K562 (cell line): ENCODE data around the gene USP12. TPM values are rescaled to one million over a fixed set of nuclear protein-coding genes. Genes with fewer than 3 reads are reported as not detected.

Experiments used
- ATAC-seq: fragments of 200-7000 bp; cut with Tn5 transposase; 3 replicates; pipeline ENCODE4 v1.9.1; 2020; ENCODE audit warnings: moderate library complexity
- BruUV-seq: library from RNA; stranded (reverse); fragments of 400-500 nt; replicated peaks from 2 replicates; lab custom pipeline; 2021; lab: Mats Ljungman, UMichigan
- CTCF ChIA-PET: fragments of 300-600 bp; formaldehyde crosslinking; extraction: SDS; loops from one replicate; lab custom pipeline; 2021; ENCODE audit warnings: low intra/inter-chr PET ratio; lab: Yijun Ruan, JAX
- POLR2A ChIA-PET: fragments of 300-600, 350-650 bp; sonication (Branson Sonifier 250); formaldehyde crosslinking; extraction: SDS; loops from one replicate; lab custom pipeline; 2021; ENCODE audit warnings: antibody characterized with exemption, inconsistent platforms; lab: Yijun Ruan, JAX
- DNase-seq, 4 experiments: peaks; one replicate each; pipeline versions ENCODE4 v3.0.0 to v3.0.0-alpha.2; 2011 to 2018; ENCODE audit warnings: low spot score in 3 of 4, mixed read lengths in 3 of 4; ENCODE audit errors: extremely low read depth in 1 of 4
- FAIRE-seq: peaks from 2 replicates; lab custom pipeline; 2011; peaks lifted over from hg19 to GRCh38; lab: Jason Lieb, UNC
- H2AFZ ChIP-seq: 2 replicates; pipeline ENCODE4 v1.6.0; 2011; ENCODE audit warnings: low read depth, low read length, control low read depth, inconsistent platforms
- H3K27ac ChIP-seq: fragments of 200-600 bp; 3 replicates; pipeline ENCODE4 v1.8.0; 2011; ENCODE audit warnings: low read depth, mild to moderate bottlenecking, control low read depth, inconsistent platforms, low read length, moderate library complexity, mixed read lengths; ENCODE audit errors: extremely low read depth
- H3K27me3 ChIP-seq, 2 experiments: fragments of 300-600 bp in 1 of 2; 2 replicates in 1 of 2; 3 replicates in 1 of 2; pipeline versions ENCODE4 v1.6.0 to v1.8.0; 2011; ENCODE audit warnings: inconsistent platforms in 2 of 2, low read length in 2 of 2, mild to moderate bottlenecking in 1 of 2, mixed read lengths in 1 of 2, moderate library complexity in 1 of 2; ENCODE audit not compliant: control insufficient read depth in 2 of 2, insufficient read depth in 2 of 2
- H3K36me3 ChIP-seq: fragments of 300-600 bp; 3 replicates; pipeline ENCODE4 v1.8.0; 2011; ENCODE audit warnings: mild to moderate bottlenecking, low read length, inconsistent platforms; ENCODE audit not compliant: control insufficient read depth, insufficient read depth
- H3K4me1 ChIP-seq, 2 experiments: fragments of 200-600 bp in 1 of 2; replicated peaks in 1 of 2; 2 replicates in 1 of 2; 3 replicates in 1 of 2; pipeline versions ENCODE4 v1.5.1 to v1.8.0; 2011; ENCODE audit warnings: inconsistent platforms in 2 of 2, low read length in 2 of 2, mild to moderate bottlenecking in 1 of 2, mixed read lengths in 1 of 2, moderate library complexity in 1 of 2; ENCODE audit not compliant: control insufficient read depth in 2 of 2, insufficient read depth in 2 of 2
- H3K4me2 ChIP-seq: 2 replicates; pipeline ENCODE4 v1.6.1; 2011; ENCODE audit warnings: low read length, control low read depth, inconsistent platforms, mixed read lengths; ENCODE audit not compliant: insufficient read depth
- H3K4me3 ChIP-seq: fragments of 200-600 bp; sonication (generic), shearing (Covaris generic); 2 replicates; pipeline ENCODE4 v1.5.1; 2016; ENCODE audit warnings: control low read depth, inconsistent platforms
- H3K79me2 ChIP-seq: fragments of 200-600 bp; 3 replicates; pipeline ENCODE4 v1.8.0; 2011; ENCODE audit warnings: low read length, inconsistent platforms; ENCODE audit not compliant: control insufficient read depth, insufficient read depth
- H3K9ac ChIP-seq, 2 experiments: 2 replicates each; pipeline versions ENCODE4 v1.6.0 to v1.6.1; 2011; ENCODE audit warnings: low read depth in 2 of 2, low read length in 2 of 2, control low read depth in 1 of 2, inconsistent platforms in 1 of 2, mild to moderate bottlenecking in 1 of 2, mixed read lengths in 1 of 2; ENCODE audit not compliant: insufficient read depth in 1 of 2
- H3K9me1 ChIP-seq: one replicate; pipeline ENCODE4 v1.6.0; 2011; ENCODE audit warnings: inconsistent platforms, mild to moderate bottlenecking, low read length, moderate library complexity; ENCODE audit not compliant: control insufficient read depth, insufficient read depth
- H3K9me3 ChIP-seq: replicated peaks from 2 replicates; pipeline ENCODE4 v1.5.1; 2011; ENCODE audit warnings: low read depth, low read length, inconsistent platforms; ENCODE audit not compliant: control insufficient read depth, insufficient read depth
- H4K20me1 ChIP-seq: replicated peaks from 2 replicates; pipeline ENCODE4 v1.6.1; 2011; ENCODE audit warnings: low read length, inconsistent platforms, mixed read lengths; ENCODE audit not compliant: control insufficient read depth, insufficient read depth
- EWSR1 ChIP-seq: fragments of 450-650 bp; IDR thresholded peaks from 2 replicates; pipeline ENCODE4 v1.6.1; 2018; ENCODE audit warnings: borderline replicate concordance, mild to moderate bottlenecking, low read depth, moderate library complexity; ENCODE audit not compliant: partially characterized antibody
- GABPB1 ChIP-seq: sonication (generic); formaldehyde crosslinking; IDR thresholded peaks from 2 replicates; pipeline ENCODE4 v1.8.0; 2022; ENCODE audit warnings: mild to moderate bottlenecking, missing genetic modification reagents
- MCM3 ChIP-seq: fragments of 450-650 bp; IDR thresholded peaks from 2 replicates; pipeline ENCODE4 v1.6.1; 2016
- RHOXF2B ChIP-seq: fragments of 250-450 bp; sonication (Bioruptor Pico); conservative IDR thresholded peaks from 2 replicates; pipeline ENCODE4 v1.5.1; 2021
- SIN3A ChIP-seq, 2 experiments: fragments of 150-350 bp in 1 of 2; IDR thresholded peaks; 2 replicates each; pipeline ENCODE4 v1.6.1; 2011 to 2016; ENCODE audit warnings: borderline replicate concordance in 2 of 2, low read depth in 2 of 2, low read length in 2 of 2, mild to moderate bottlenecking in 2 of 2, moderate library complexity in 2 of 2; ENCODE audit not compliant: control insufficient read depth in 1 of 2
- ZBTB43 ChIP-seq: sonication (generic); formaldehyde crosslinking; IDR thresholded peaks from 2 replicates; pipeline ENCODE4 v1.8.0; 2023; ENCODE audit warnings: mild to moderate bottlenecking, missing genetic modification reagents
- ZNF174 ChIP-seq: fragments of 250-450 bp; sonication (Bioruptor Pico); IDR thresholded peaks from 2 replicates; pipeline ENCODE4 v1.4.0; 2020; ENCODE audit warnings: mild to moderate bottlenecking
- WGBS: fragments of 100-300 bp; shearing (Covaris generic); methylation state at CpG from one replicate; pipeline ENCODE4 v1.1.6; 2016; ENCODE audit warnings: low coverage, mixed read lengths; ENCODE audit not compliant: insufficient coverage; ENCODE audit errors: missing lambda C conversion rate; 5-methylcytosine and 5-hydroxymethylcytosine counted together
- in situ Hi-C: fragments of 300-500 bp; cut with MboI; formaldehyde crosslinking; loops from 4 replicates; pipeline ENCODE4 v1.15.0; 2018; ENCODE audit warnings: inconsistent platforms, mixed read lengths
- intact Hi-C: fragments of 100-400 bp; cut with micrococcal nuclease; formaldehyde crosslinking; loops from 2 replicates; pipeline ENCODE4 v1.14.2; 2022
- polyA plus RNA-seq, 8 experiments: library from polyadenylated mRNA; depleted of rRNA in 4 of 8; stranded (reverse) in 5 of 8; unstranded in 3 of 8; fragments of >200 nt; fragmentation: Nextera tagmentation in 2 of 8; fragmentation: Illumina TruSeq in 1 of 8; extraction: Ambion mirVana in 2 of 8; extraction: Trizol in 1 of 8; gene quantifications; 2 replicates each; pipeline versions ENCODE4 v1.2.1 to v1.2.3, GENCODE V29; 2011 to 2014; ENCODE audit warnings: inconsistent platforms in 1 of 8, missing spikeins in 1 of 8
- total RNA-seq, 7 experiments: library from RNA; depleted of rRNA in 6 of 7; stranded (reverse); fragments of >200 nt in 6 of 7; fragmentation: Illumina TruSeq in 2 of 7; extraction: Trizol in 2 of 7; gene quantifications; 2 replicates each; pipeline versions ENCODE4 v1.2.1 to v1.2.3, GENCODE V29; 2011 to 2021; ENCODE audit warnings: low replicate concordance in 1 of 7

USP12 gene
- total and polyA plus RNA-seq, 9 of the 15 experiments (the other 6 are each of a cell fraction or from before 2014, with no cell fraction given): 1.8 to 20.5 (median 13.3) TPM

- DNase-seq: no peak
- CTCF ChIA-PET: no interaction called here
- Histone ChIP-seq H3K4me3 (no peak overlapping the region), H3K4me1 (peaks cover 8 to 15% of the 10 kb centered on the region in 2 experiments; a peak in 4 of 5 replicates)
- in situ Hi-C loops: no loop called here
- no peak for TF ChIP-seq ZNF174
- TF ChIP-seq MCM3: no peak
- TF ChIP-seq GABPB1: no peak
- TF ChIP-seq EWSR1: no peak
- no peak for TF ChIP-seq ZBTB43 (CRISPR knock-in tag)
- no peak for TF ChIP-seq RHOXF2B (CRISPR knock-in tag)
- TF ChIP-seq SIN3A (IDR thresholded peaks at IDR 0.05; ENCODE audit: borderline replicate concordance in 2 of 2, control insufficient read depth in 1 of 2, low read depth in 2 of 2, low read length in 2 of 2): no peak
- TF ChIP-seq, all 486 proteins: peak for 0
- BruUV-seq: no TSS peak
- no peaks in the 10 kb centered on the region for H3K79me2 ChIP-seq
- H3K36me3 ChIP-seq: no peaks in the 10 kb centered on the region
- no peaks in the 10 kb centered on the region for H3K27me3 ChIP-seq
- H3K9me1 ChIP-seq: no peaks in the 10 kb centered on the region
- H3K27ac ChIP-seq: no peak overlapping the region
- no peak for ATAC-seq
- 53% methylated on average over 5 of the region's 6 CpGs for WGBS
- no peak overlapping the region for H2AFZ ChIP-seq
- no peaks in the 10 kb centered on the region for H3K9me3 ChIP-seq
- H3K9ac ChIP-seq: no peak overlapping the region
- no peaks in the 10 kb centered on the region for H4K20me1 ChIP-seq
- no peak for FAIRE-seq
- POLR2A ChIA-PET: no interaction called here
- H3K4me2 ChIP-seq: no peak overlapping the region
- intact Hi-C loops: no loop called here
Measured at GRCh38 chr13:27041341-27041740, 130.3 kb downstream of the USP12 start.
